Measurements from ENCODE around the gene HSPG2.
"Not testable (repeated sequence)": the region's sequence is repeated elsewhere in the genome, so short reads cannot be mapped to it uniquely, and the experiment has no call there.

The HSPG2 gene

GRCh38 chr1:21828075-21828474, 109.0 kb downstream of the HSPG2 start:
- ATAC-seq (replicated peaks; ENCODE audit: extremely low read depth, poor library complexity, severe bottlenecking) = no peak
- no peak overlapping the region for H3K27ac Mint-ChIP-seq (ENCODE audit: low read depth)
- no peaks in the 10 kb centered on the region for H3K4me1 Mint-ChIP-seq
- H3K36me3 Mint-ChIP-seq (ENCODE audit: insufficient read depth) = no peaks in the 10 kb centered on the region
- H3K4me3 Mint-ChIP-seq = no peak overlapping the region
- no peak for DNase-seq (ENCODE audit: low spot score in 2 of 2)
- H3K27me3 Mint-ChIP-seq = peaks cover 24% of the 10 kb centered on the region
- H3K9me3 Mint-ChIP-seq = peaks cover 5% of the 10 kb centered on the region

DNA sequence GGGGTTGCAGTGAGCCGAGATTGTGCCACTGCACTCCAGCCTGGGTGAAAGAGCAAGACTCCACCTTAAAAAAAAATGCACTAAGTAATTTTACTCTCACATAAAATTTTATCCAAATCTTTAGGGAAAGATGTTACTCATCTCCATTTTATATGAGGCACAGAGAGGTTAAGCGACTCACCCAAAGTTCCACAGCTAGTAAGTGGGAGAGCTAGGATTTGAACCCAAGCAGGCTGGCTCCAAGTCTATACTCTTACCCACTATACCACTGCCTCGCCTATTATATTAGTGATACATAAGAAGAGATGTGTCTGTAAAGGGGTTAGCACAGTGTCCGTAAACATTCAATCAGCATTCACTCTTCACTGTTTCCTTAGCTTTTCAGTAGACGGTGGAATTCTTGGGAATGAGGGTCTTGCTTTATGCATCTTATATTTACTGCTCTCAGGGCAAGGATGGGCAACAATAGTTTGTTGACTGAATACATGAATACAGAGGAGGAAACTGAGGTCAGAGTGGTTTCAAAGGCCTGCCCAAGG, 109.9 kb downstream of the HSPG2 start:
- H3K4me3 Mint-ChIP-seq = no peak overlapping the region
- no peak for DNase-seq (ENCODE audit: low spot score in 2 of 2)
- peaks cover 24% of the 10 kb centered on the region for H3K27me3 Mint-ChIP-seq
- ATAC-seq (replicated peaks; ENCODE audit: extremely low read depth, poor library complexity, severe bottlenecking) = no peak
- no peak overlapping the region for H3K27ac Mint-ChIP-seq (ENCODE audit: low read depth)
- H3K9me3 Mint-ChIP-seq = no peaks in the 10 kb centered on the region
- H3K4me1 Mint-ChIP-seq = no peaks in the 10 kb centered on the region
- no peaks in the 10 kb centered on the region for H3K36me3 Mint-ChIP-seq (ENCODE audit: insufficient read depth)

DNA sequence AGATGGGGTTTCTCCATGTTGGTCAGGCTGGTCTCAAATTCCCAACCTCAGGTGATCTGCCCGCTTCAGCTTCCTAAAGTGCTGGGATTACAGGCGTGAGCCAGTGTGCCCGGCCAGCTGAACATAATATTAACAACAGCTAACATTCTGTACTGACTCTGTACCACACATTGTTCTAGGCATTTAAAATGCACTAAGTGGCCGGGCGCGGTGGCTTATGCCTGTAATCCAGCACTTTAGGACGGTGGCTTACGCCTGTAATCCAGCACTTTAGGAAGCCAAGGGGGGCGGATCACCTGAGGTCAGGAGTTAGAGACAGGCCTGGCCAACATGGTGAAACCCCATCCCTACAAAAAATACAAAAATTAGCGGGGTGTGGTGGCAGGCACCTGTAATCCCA, 110.4 kb downstream of the HSPG2 start:
- not testable (repeated sequence) for H3K36me3 Mint-ChIP-seq (ENCODE audit: insufficient read depth); H3K4me1 Mint-ChIP-seq; H3K27ac Mint-ChIP-seq (ENCODE audit: low read depth); H3K9me3 Mint-ChIP-seq; ATAC-seq (replicated peaks; ENCODE audit: extremely low read depth, poor library complexity, severe bottlenecking); H3K4me3 Mint-ChIP-seq; DNase-seq (ENCODE audit: low spot score in 2 of 2)
- H3K27me3 Mint-ChIP-seq = peaks cover 24% of the 10 kb centered on the region

GRCh38 chr1:21825393-21825792, 111.7 kb downstream of the HSPG2 start:
- DNase-seq (ENCODE audit: low spot score in 2 of 2) = no peak
- Mint-ChIP-seq H3K27ac (ENCODE audit: low read depth) (no peak overlapping the region), H3K4me3 (no peak overlapping the region), H3K4me1 (no peaks in the 10 kb centered on the region), H3K27me3 (peaks cover 24% of the 10 kb centered on the region), H3K36me3 (ENCODE audit: insufficient read depth) (no peaks in the 10 kb centered on the region), H3K9me3 (no peaks in the 10 kb centered on the region)
- ATAC-seq (replicated peaks; ENCODE audit: extremely low read depth, poor library complexity, severe bottlenecking) = no peak

DNA sequence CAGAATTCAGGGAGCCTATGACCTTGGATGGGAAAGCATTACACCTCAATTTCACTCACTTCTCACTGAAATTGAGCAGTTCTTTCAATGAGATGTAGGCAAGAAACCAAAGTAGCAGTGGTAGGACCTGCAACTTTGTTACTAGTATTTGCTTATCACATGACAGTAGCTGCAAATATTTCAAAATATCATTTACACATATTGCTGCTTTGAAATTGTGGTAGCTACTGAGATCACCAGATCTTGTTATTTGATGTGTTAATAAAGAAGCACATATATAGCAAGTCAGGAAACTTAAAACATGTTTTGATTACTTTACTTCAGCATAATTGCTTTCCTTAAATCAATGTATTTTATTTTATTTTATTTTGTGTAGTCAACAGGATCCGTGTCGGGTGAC, 112.2 kb downstream of the HSPG2 start:
- Mint-ChIP-seq H3K9me3 (no peaks in the 10 kb centered on the region), H3K36me3 (ENCODE audit: insufficient read depth) (no peaks in the 10 kb centered on the region)
- ATAC-seq (replicated peaks; ENCODE audit: extremely low read depth, poor library complexity, severe bottlenecking) = no peak

GRCh38 chr1:21823980-21824702, 113.0 kb downstream of the HSPG2 start:
- peaks cover 24% of the 10 kb centered on the region for H3K27me3 Mint-ChIP-seq
- H3K4me3 Mint-ChIP-seq = no peak overlapping the region
- no peaks in the 10 kb centered on the region for H3K36me3 Mint-ChIP-seq (ENCODE audit: insufficient read depth)
- H3K9me3 Mint-ChIP-seq = no peaks in the 10 kb centered on the region
- DNase-seq (ENCODE audit: low spot score in 2 of 2) (no peak), ATAC-seq (replicated peaks; ENCODE audit: extremely low read depth, poor library complexity, severe bottlenecking) (no peak)
- H3K27ac Mint-ChIP-seq (ENCODE audit: low read depth) = no peak overlapping the region
- H3K4me1 Mint-ChIP-seq = no peaks in the 10 kb centered on the region

More for the DNA sequence above, 112.2 kb downstream of the HSPG2 start:
- Mint-ChIP-seq H3K4me3 (no peak overlapping the region), H3K27me3 (peaks cover 24% of the 10 kb centered on the region), H3K27ac (ENCODE audit: low read depth) (no peak overlapping the region), H3K4me1 (no peaks in the 10 kb centered on the region)
- DNase-seq (ENCODE audit: low spot score in 2 of 2) = no peak

GRCh38 chr1:21823206-21823979, 113.7 kb downstream of the HSPG2 start:
- no peak overlapping the region for H3K4me3 Mint-ChIP-seq
- H3K4me1 Mint-ChIP-seq = no peaks in the 10 kb centered on the region
- H3K27ac Mint-ChIP-seq (ENCODE audit: low read depth) = no peak overlapping the region
- H3K27me3 Mint-ChIP-seq = peaks cover 20% of the 10 kb centered on the region
- no peaks in the 10 kb centered on the region for H3K36me3 Mint-ChIP-seq (ENCODE audit: insufficient read depth)
- no peaks in the 10 kb centered on the region for H3K9me3 Mint-ChIP-seq
- ATAC-seq (replicated peaks; ENCODE audit: extremely low read depth, poor library complexity, severe bottlenecking) = no peak
- no peak for DNase-seq (ENCODE audit: low spot score in 2 of 2)

DNA sequence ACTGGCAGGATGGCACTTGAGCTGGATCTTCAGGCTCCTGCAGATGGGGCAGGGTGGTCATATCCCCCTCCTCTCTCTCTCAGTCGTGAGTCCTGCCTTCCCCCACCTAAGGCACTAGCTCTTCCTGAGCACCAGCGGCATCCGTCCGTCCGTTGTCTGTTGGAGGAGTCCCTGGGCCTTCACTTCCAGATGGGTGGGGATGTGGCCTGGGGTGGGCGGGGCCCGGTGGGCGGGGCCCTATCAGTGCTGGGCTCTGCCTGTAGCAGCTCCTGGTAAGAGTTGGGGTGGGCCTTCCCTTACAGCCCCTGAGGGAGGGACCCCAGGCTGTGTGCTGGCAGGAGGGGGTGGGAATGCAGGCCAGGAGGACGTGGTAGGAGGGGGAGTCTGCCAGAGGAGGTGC, 114.8 kb downstream of the HSPG2 start:
- no peak for ATAC-seq (replicated peaks; ENCODE audit: extremely low read depth, poor library complexity, severe bottlenecking)
- H3K27me3 Mint-ChIP-seq = peaks cover 10% of the 10 kb centered on the region

DNA sequence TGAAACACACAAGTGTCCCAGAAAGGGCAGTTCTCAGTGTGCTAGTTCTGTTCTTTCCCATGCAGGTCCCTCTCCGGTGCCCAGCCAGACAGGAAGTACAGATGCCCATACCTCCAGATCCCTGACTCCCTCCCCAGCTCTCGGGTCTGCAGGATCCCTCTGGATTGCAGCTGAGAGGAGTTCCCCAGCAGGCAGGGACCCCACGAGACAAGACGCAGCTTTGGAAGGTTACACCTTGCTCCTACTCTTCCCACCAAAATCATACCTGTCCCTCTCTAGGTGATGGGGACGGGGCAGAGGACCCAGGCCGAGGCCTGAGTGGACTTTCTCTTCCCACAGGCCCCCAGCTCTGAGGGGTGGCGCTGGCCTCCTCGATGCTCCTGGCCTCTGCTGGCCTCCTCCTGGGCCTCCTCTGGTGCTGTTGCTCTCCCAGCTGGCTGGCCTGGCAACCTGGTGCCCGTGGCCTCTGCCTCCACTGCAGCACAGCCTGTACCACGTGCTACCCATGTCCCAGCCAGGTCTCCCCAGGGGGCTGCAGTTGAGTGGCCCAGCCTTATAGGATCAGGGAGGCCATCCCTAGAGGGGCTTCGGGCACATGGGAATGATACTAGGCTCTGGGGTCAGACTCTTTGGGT, 115.6 kb downstream of the HSPG2 start:
- DNase-seq (ENCODE audit: low spot score in 2 of 2) (no peak), ATAC-seq (replicated peaks; ENCODE audit: extremely low read depth, poor library complexity, severe bottlenecking) (no peak)
- Mint-ChIP-seq H3K27me3 (peaks cover 7% of the 10 kb centered on the region), H3K9me3 (no peaks in the 10 kb centered on the region), H3K36me3 (ENCODE audit: insufficient read depth) (no peaks in the 10 kb centered on the region), H3K27ac (ENCODE audit: low read depth) (no peak overlapping the region), H3K4me1 (no peaks in the 10 kb centered on the region), H3K4me3 (no peak overlapping the region)

More for the DNA sequence above, 114.8 kb downstream of the HSPG2 start:
- no peak for DNase-seq (ENCODE audit: low spot score in 2 of 2)
- H3K36me3 Mint-ChIP-seq (ENCODE audit: insufficient read depth) = no peaks in the 10 kb centered on the region
- no peaks in the 10 kb centered on the region for H3K9me3 Mint-ChIP-seq
- no peak overlapping the region for H3K4me3 Mint-ChIP-seq
- H3K27ac Mint-ChIP-seq (ENCODE audit: low read depth) = no peak overlapping the region
- no peaks in the 10 kb centered on the region for H3K4me1 Mint-ChIP-seq

GRCh38 chr1:21820597-21821232, 116.4 kb downstream of the HSPG2 start:
- ATAC-seq (replicated peaks; ENCODE audit: extremely low read depth, poor library complexity, severe bottlenecking) = no peak
- H3K4me1 Mint-ChIP-seq = no peaks in the 10 kb centered on the region
- H3K9me3 Mint-ChIP-seq = no peaks in the 10 kb centered on the region
- no peak overlapping the region for H3K4me3 Mint-ChIP-seq
- no peak for DNase-seq (ENCODE audit: low spot score in 2 of 2)
- H3K27ac Mint-ChIP-seq (ENCODE audit: low read depth) = no peak overlapping the region
- H3K36me3 Mint-ChIP-seq (ENCODE audit: insufficient read depth) = no peaks in the 10 kb centered on the region
- peaks cover 7% of the 10 kb centered on the region for H3K27me3 Mint-ChIP-seq

- no peak for ATAC-seq (replicated peaks; ENCODE audit: extremely low read depth, poor library complexity, severe bottlenecking)
Measured at GRCh38 chr1:21818656-21819055, 118.5 kb downstream of the HSPG2 start.

DNA sequence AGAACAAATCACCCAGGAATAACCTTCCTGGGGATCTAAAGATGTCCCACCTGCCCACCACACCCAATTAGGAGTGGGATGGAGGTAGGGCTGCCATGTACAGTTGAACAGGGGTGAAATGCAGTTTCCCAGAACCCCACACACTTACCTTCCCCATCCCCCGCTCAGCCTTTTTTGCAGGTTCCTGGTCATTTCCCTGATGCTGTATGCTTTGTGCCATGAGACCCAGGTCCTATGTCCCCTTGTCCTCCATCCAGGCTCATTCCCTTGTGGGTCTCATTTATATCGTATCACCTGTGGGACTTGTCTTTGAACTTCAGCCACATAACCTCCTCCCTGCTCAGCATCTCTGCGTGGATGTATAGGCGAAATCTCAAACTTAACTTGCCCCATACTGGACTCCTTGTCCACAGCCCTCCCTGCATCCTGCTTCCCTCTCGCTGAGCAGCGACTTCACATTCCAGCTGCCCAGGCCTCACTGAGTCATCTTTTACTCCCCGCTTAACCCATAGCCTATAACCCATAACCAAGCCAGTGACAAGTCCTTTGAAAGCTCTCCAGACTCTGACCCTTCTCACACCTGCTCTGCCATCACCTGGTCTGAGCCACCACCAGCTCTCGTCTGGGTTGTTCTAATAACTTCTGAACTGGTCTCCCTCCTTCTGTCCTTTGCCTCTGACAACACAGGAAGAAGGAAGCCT, 120.4 kb downstream of the HSPG2 start:
- DNase-seq (ENCODE audit: low spot score in 2 of 2) (no peak), ATAC-seq (replicated peaks; ENCODE audit: extremely low read depth, poor library complexity, severe bottlenecking) (no peak)
- Mint-ChIP-seq H3K4me3 (no peak overlapping the region), H3K27ac (ENCODE audit: low read depth) (no peak overlapping the region), H3K36me3 (ENCODE audit: insufficient read depth) (no peaks in the 10 kb centered on the region), H3K4me1 (no peaks in the 10 kb centered on the region), H3K27me3 (peaks cover 22% of the 10 kb centered on the region), H3K9me3 (no peaks in the 10 kb centered on the region)

More at GRCh38 chr1:21818656-21819055, 118.5 kb downstream of the HSPG2 start:
- Mint-ChIP-seq H3K36me3 (ENCODE audit: insufficient read depth) (no peaks in the 10 kb centered on the region), H3K4me3 (no peak overlapping the region), H3K27ac (ENCODE audit: low read depth) (no peak overlapping the region), H3K4me1 (no peaks in the 10 kb centered on the region), H3K27me3 (peaks cover 5% of the 10 kb centered on the region), H3K9me3 (no peaks in the 10 kb centered on the region)
- DNase-seq (ENCODE audit: low spot score in 2 of 2) = no peak
